GM21526 (cell line): ENCODE measurements around the gene DIO1.

Experiments
- ATAC-seq: cut with Tn5 transposase; IDR thresholded peaks from one replicate; pipeline ENCODE4 v1.9.1; 2021; ENCODE audit warnings: moderate library complexity; ENCODE audit not compliant: unreplicated experiment, low FRiP score

The DIO1 gene

GRCh38 chr1:53892911-53893310 lies 1.1 kb upstream of the DIO1 start:
- no peak for ATAC-seq

GRCh38 chr1:53894644-53895043 lies 657 bp downstream of the DIO1 start:
- no peak for ATAC-seq

GRCh38 chr1:53895421-53895820 lies 1.4 kb downstream of the DIO1 start:
- ATAC-seq = no peak

GRCh38 chr1:53896635-53897229 lies 2.7 kb downstream of the DIO1 start:
- ATAC-seq = no peak

- no peak for ATAC-seq
These were observed 5.2 kb downstream of the DIO1 start for GRCh38 chr1:53899206-53899628.

GRCh38 chr1:53899708-53900107 lies 5.7 kb downstream of the DIO1 start:
- no peak for ATAC-seq

- ATAC-seq = no peak
These were observed 8.5 kb downstream of the DIO1 start for GRCh38 chr1:53902235-53903138.

- ATAC-seq = no peak
These were observed 11.5 kb downstream of the DIO1 start for GRCh38 chr1:53905509-53905908.

- ATAC-seq = no peak
These were observed 12.1 kb downstream of the DIO1 start for GRCh38 chr1:53906121-53906520.

- ATAC-seq = no peak
These were observed 16.0 kb downstream of the DIO1 start for GRCh38 chr1:53909946-53910345.

GRCh38 chr1:53911442-53911841 lies 17.5 kb downstream of the DIO1 start:
- ATAC-seq = no peak

- ATAC-seq = no peak
These were observed 19.5 kb downstream of the DIO1 start for GRCh38 chr1:53913352-53914033.

GRCh38 chr1:53918343-53918742 lies 24.4 kb downstream of the DIO1 start:
- ATAC-seq = no peak

GRCh38 chr1:53919675-53920066 lies 25.7 kb downstream of the DIO1 start:
- ATAC-seq = no peak

- ATAC-seq = no peak
These were observed 33.4 kb downstream of the DIO1 start for GRCh38 chr1:53927376-53927881.

GRCh38 chr1:53929246-53929960 lies 35.4 kb downstream of the DIO1 start:
- no peak for ATAC-seq

- no peak for ATAC-seq
These were observed 36.9 kb downstream of the DIO1 start for GRCh38 chr1:53930932-53931331.

GRCh38 chr1:53931523-53931922 lies 37.5 kb downstream of the DIO1 start:
- ATAC-seq = no peak

- no peak for ATAC-seq
These were observed 40.3 kb downstream of the DIO1 start for GRCh38 chr1:53934170-53934765.

GRCh38 chr1:53936430-53936829 lies 42.4 kb downstream of the DIO1 start:
- ATAC-seq = no peak
